HEK293T (cell line): ENCODE data around the gene TCP11.

Experiments
- BHLHE40 ChIP-seq: fragments of 450-650 bp; IDR thresholded peaks from 2 replicates; pipeline ENCODE4 v1.6.1; 2016; ENCODE audit warnings: mild to moderate bottlenecking, moderate library complexity, borderline replicate concordance
- FOXA1 ChIP-seq: fragments of 450-650 bp; IDR thresholded peaks from 2 replicates; pipeline ENCODE4 v1.6.1; 2016; ENCODE audit warnings: mild to moderate bottlenecking
- FOXM1 ChIP-seq: fragments of 450-650 bp; IDR thresholded peaks from 2 replicates; pipeline ENCODE4 v1.6.1; 2017; ENCODE audit warnings: mild to moderate bottlenecking, borderline replicate concordance
- TARDBP ChIP-seq: fragments of 450-650 bp; IDR thresholded peaks from 2 replicates; pipeline ENCODE4 v1.6.1; 2016

GRCh38 chr6:35094183-35094582 lies 47.0 kb downstream of the TCP11 start:
- TF ChIP-seq FOXM1 (no peak), TARDBP (no peak), BHLHE40 (no peak), FOXA1 (no peak)
